Liver (tissue), 9 donors: ENCODE measurements around the gene ARHGEF19. TPM values are rescaled to one million over a fixed set of nuclear protein-coding genes. Genes with fewer than 3 reads are reported as not detected.

Experiments
- DNase-seq: peaks from one replicate; pipeline ENCODE4 v3.0.0-alpha.2; 2017; ENCODE audit warnings: low spot score
- H3K27ac ChIP-seq, 2 donors: one replicate each; pipeline ENCODE4 v1.7.0; 2013; ENCODE audit warnings: inconsistent platforms in 2 of 2, low read length in 2 of 2, control low read depth in 1 of 2, low read depth in 1 of 2, mild to moderate bottlenecking in 1 of 2
- H3K27me3 ChIP-seq, 4 donors: one replicate each; pipeline versions ENCODE4 v1.6.1 to v1.7.0; 2013; ENCODE audit warnings: low read length in 3 of 4, inconsistent platforms in 1 of 4, mild to moderate bottlenecking in 1 of 4, moderate library complexity in 1 of 4; ENCODE audit not compliant: control insufficient read depth in 4 of 4, insufficient read depth in 4 of 4
- H3K36me3 ChIP-seq, 4 donors: one replicate each; pipeline versions ENCODE4 v1.6.1 to v1.7.0; 2013; ENCODE audit warnings: low read length in 3 of 4, mild to moderate bottlenecking in 3 of 4, low read depth in 1 of 4, moderate library complexity in 1 of 4; ENCODE audit not compliant: control insufficient read depth in 4 of 4, insufficient read depth in 3 of 4
- H3K4me1 ChIP-seq, 4 donors: one replicate each; pipeline versions ENCODE4 v1.6.1 to v1.7.0; 2013; ENCODE audit warnings: low read length in 3 of 4, mild to moderate bottlenecking in 3 of 4, moderate library complexity in 1 of 4; ENCODE audit not compliant: control insufficient read depth in 4 of 4, insufficient read depth in 4 of 4
- H3K4me3 ChIP-seq, 3 donors: one replicate each; pipeline versions ENCODE4 v1.6.1 to v1.7.0; 2013; ENCODE audit warnings: low read length in 3 of 3, control low read depth in 1 of 3, low read depth in 1 of 3, mild to moderate bottlenecking in 1 of 3
- H3K9ac ChIP-seq, 2 donors: one replicate each; pipeline ENCODE4 v1.7.0; 2013; ENCODE audit warnings: low read length in 2 of 2, mild to moderate bottlenecking in 2 of 2, moderate library complexity in 2 of 2, control low read depth in 1 of 2, low read depth in 1 of 2
- H3K9me3 ChIP-seq, 4 donors: one replicate each; pipeline versions ENCODE4 v1.6.1 to v1.7.0; 2013; ENCODE audit warnings: low read length in 3 of 4; ENCODE audit not compliant: control insufficient read depth in 4 of 4
- ATF3 ChIP-seq: IDR thresholded peaks from 2 replicates; pipeline ENCODE4 v1.6.1; 2016; ENCODE audit warnings: antibody characterized with exemption
- EGR1 ChIP-seq, 2 donors: IDR thresholded peaks; 2 replicates each; pipeline ENCODE4 v1.6.1; 2016 to 2018; ENCODE audit warnings: antibody characterized with exemption in 2 of 2, low read depth in 2 of 2
- FOXA1 ChIP-seq: IDR thresholded peaks from 2 replicates; pipeline ENCODE4 v1.6.1; 2016; ENCODE audit warnings: antibody characterized with exemption
- FOXA2 ChIP-seq: IDR thresholded peaks from 2 replicates; pipeline ENCODE4 v1.6.1; 2016; ENCODE audit warnings: antibody characterized with exemption
- GABPA ChIP-seq, 2 donors: IDR thresholded peaks in 1 of 2; conservative IDR thresholded peaks in 1 of 2; 2 replicates each; pipeline ENCODE4 v1.6.1; 2016; ENCODE audit warnings: antibody characterized with exemption in 2 of 2, mild to moderate bottlenecking in 1 of 2, moderate library complexity in 1 of 2
- HNF4A ChIP-seq, 2 donors: conservative IDR thresholded peaks; 2 replicates each; pipeline ENCODE4 v1.6.1; 2016; ENCODE audit warnings: antibody characterized with exemption in 2 of 2, mild to moderate bottlenecking in 2 of 2
- HNF4G ChIP-seq: IDR thresholded peaks from 2 replicates; pipeline ENCODE4 v1.6.1; 2016; ENCODE audit warnings: antibody characterized with exemption
- NR2F2 ChIP-seq: IDR thresholded peaks from 2 replicates; pipeline ENCODE4 v1.6.1; 2016; ENCODE audit warnings: antibody characterized with exemption
- RAD21 ChIP-seq, 2 donors: IDR thresholded peaks; 2 replicates each; pipeline ENCODE4 v1.6.1; 2016; ENCODE audit warnings: antibody characterized with exemption in 2 of 2, mild to moderate bottlenecking in 2 of 2
- RXRA ChIP-seq, 2 donors: IDR thresholded peaks; 2 replicates each; pipeline ENCODE4 v1.6.1; 2017 to 2018; ENCODE audit warnings: antibody characterized with exemption in 2 of 2, mild to moderate bottlenecking in 1 of 2
- YY1 ChIP-seq: IDR thresholded peaks from 2 replicates; pipeline ENCODE4 v1.6.1; 2016; ENCODE audit warnings: antibody characterized with exemption, mild to moderate bottlenecking
- WGBS: extraction: QIAGEN DNeasy Blood & Tissue Kit; methylation state at CpG from one replicate; pipeline ENCODE4 v1.1.7; 2013; 5-methylcytosine and 5-hydroxymethylcytosine counted together
- polyA plus RNA-seq, 2 donors: library from polyadenylated mRNA; stranded (reverse) in 1 of 2; unstranded in 1 of 2; fragments of 200-250 nt in 1 of 2; fragments of >200 nt in 1 of 2; fragmentation: Nextera tagmentation in 1 of 2; extraction: Ambion mirVana in 1 of 2; gene quantifications; one replicate each; pipeline versions ENCODE4 v1.2.1 to v1.2.3, GENCODE V29; 2013 to 2015
- total RNA-seq, 2 donors: library from RNA; depleted of rRNA; stranded (reverse); fragments of >200 nt; gene quantifications; one replicate each; pipeline ENCODE4 v1.2.3, GENCODE V29; 2014
- TF ChIP-seq, protein P1 (sequence below): IDR thresholded peaks from 2 replicates; pipeline ENCODE4 v1.6.1; 2016; ENCODE audit warnings: antibody characterized with exemption
- TF ChIP-seq, protein P2 (sequence below): fragments of 150-350 bp; IDR thresholded peaks from 2 replicates; pipeline ENCODE4 v1.5.1; 2017; ENCODE audit warnings: improper control_type of control experiment, low read depth, low read length; ENCODE audit not compliant: missing input control
- donor health status: healthy.
- donor health status: healthy.
- donor health status: healthy.
- donor health status: healthy.
- donor health status: healthy.

Gene ARHGEF19
- total and polyA plus RNA-seq, 4 donors, result 0.79 to 3.2 (median 2.5) TPM

DNA sequence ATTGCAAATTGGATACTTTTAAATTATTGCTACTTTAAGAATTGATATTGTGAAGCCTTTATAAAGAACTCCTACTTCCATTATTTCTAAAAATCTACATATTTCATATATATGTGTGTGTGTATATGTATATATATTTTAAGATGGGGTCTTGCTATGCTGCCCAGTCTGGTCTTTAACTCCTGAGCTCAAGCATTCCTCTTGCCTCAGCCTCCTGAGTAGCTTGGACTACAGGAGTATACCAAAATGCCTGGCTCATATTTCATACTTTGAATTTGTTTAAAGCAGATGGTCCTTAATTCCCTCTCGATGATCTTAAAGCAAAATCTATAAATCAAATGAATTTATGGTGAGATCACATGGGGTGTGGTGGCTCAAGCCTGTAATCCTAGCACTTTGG, 49.6 kb upstream of the ARHGEF19 start:
- TF ChIP-seq RAD21 (IDR thresholded peaks at IDR 0.05) (no peak), ATF3 (no peak), NR2F2 (no peak), YY1 (no peak), GABPA (IDR thresholded peaks at IDR 0.05 in 1 of 2, conservative IDR thresholded peaks at IDR 0.05 in 1 of 2) (no peak), HNF4G (no peak), EGR1 (IDR thresholded peaks at IDR 0.05; ENCODE audit: low read depth in 2 of 2) (no peak), FOXA1 (no peak), HNF4A (conservative IDR thresholded peaks at IDR 0.05) (no peak)
- TF ChIP-seq, protein P1, sequence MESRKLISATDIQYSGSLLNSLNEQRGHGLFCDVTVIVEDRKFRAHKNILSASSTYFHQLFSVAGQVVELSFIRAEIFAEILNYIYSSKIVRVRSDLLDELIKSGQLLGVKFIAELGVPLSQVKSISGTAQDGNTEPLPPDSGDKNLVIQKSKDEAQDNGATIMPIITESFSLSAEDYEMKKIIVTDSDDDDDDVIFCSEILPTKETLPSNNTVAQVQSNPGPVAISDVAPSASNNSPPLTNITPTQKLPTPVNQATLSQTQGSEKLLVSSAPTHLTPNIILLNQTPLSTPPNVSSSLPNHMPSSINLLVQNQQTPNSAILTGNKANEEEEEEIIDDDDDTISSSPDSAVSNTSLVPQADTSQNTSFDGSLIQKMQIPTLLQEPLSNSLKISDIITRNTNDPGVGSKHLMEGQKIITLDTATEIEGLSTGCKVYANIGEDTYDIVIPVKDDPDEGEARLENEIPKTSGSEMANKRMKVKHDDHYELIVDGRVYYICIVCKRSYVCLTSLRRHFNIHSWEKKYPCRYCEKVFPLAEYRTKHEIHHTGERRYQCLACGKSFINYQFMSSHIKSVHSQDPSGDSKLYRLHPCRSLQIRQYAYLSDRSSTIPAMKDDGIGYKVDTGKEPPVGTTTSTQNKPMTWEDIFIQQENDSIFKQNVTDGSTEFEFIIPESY, result no peak
- TF ChIP-seq, protein P2, sequence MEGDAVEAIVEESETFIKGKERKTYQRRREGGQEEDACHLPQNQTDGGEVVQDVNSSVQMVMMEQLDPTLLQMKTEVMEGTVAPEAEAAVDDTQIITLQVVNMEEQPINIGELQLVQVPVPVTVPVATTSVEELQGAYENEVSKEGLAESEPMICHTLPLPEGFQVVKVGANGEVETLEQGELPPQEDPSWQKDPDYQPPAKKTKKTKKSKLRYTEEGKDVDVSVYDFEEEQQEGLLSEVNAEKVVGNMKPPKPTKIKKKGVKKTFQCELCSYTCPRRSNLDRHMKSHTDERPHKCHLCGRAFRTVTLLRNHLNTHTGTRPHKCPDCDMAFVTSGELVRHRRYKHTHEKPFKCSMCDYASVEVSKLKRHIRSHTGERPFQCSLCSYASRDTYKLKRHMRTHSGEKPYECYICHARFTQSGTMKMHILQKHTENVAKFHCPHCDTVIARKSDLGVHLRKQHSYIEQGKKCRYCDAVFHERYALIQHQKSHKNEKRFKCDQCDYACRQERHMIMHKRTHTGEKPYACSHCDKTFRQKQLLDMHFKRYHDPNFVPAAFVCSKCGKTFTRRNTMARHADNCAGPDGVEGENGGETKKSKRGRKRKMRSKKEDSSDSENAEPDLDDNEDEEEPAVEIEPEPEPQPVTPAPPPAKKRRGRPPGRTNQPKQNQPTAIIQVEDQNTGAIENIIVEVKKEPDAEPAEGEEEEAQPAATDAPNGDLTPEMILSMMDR, result no peak
- no peaks in the 10 kb centered on the region for H3K27me3 ChIP-seq
- 94% methylated on average over 1 of the region's 1 CpG for WGBS
- H3K4me1 ChIP-seq, result peaks cover 0 to 4% (median 0%) of the 10 kb centered on the region in 4 donors
- no peak for DNase-seq
- no peak overlapping the region for H3K4me3 ChIP-seq
- no peaks in the 10 kb centered on the region for H3K9me3 ChIP-seq
- no peak overlapping the region for H3K27ac ChIP-seq
- no peak overlapping the region for H3K9ac ChIP-seq
- peaks cover 0 to 2% (median 0%) of the 10 kb centered on the region in 4 donors for H3K36me3 ChIP-seq

- no peak overlapping the region for H3K4me3 ChIP-seq
- peaks cover 0 to 3% (median under 1%) of the 10 kb centered on the region in 4 donors for H3K36me3 ChIP-seq
- H3K27me3 ChIP-seq, result no peaks in the 10 kb centered on the region
- H3K9me3 ChIP-seq, result no peaks in the 10 kb centered on the region
- TF ChIP-seq FOXA2, result no peak
- TF ChIP-seq, protein P2, result no peak
- TF ChIP-seq EGR1 (IDR thresholded peaks at IDR 0.05; ENCODE audit: low read depth in 2 of 2), result no peak
- TF ChIP-seq NR2F2, result no peak
- TF ChIP-seq GABPA (IDR thresholded peaks at IDR 0.05 in 1 of 2, conservative IDR thresholded peaks at IDR 0.05 in 1 of 2), result no peak
- TF ChIP-seq RXRA (IDR thresholded peaks at IDR 0.05), result no peak
- TF ChIP-seq FOXA1, result no peak
- TF ChIP-seq, protein P1, result no peak
- H3K9ac ChIP-seq, result no peak overlapping the region
- 88% methylated on average over 1 of the region's 1 CpG for WGBS
- DNase-seq, result no peak
- H3K27ac ChIP-seq, result no peak overlapping the region
- H3K4me1 ChIP-seq, result no peaks in the 10 kb centered on the region
These were observed 48.4 kb upstream of the ARHGEF19 start for GRCh38 chr1:16260814-16261213.
